Heart left ventricle (tissue), 13 donors: Measurements from ENCODE around the gene DMAC2.

ENCODE experiments used
- POLR2A ChIP-seq, 2 donors: fragments of 450-650 bp; IDR thresholded peaks; one replicate each; pipeline ENCODE4 v1.6.1; 2017; ENCODE audit warnings: antibody characterized with exemption in 2 of 2, mild to moderate bottlenecking in 2 of 2, moderate library complexity in 2 of 2
- TF ChIP-seq, protein P1 (sequence below), 12 donors: fragments of 200-600 bp; sonication (generic) in 4 of 12; IDR thresholded peaks; one replicate each; pipeline versions ENCODE4 v1.5.0 to v1.8.0; 2018 to 2022; ENCODE audit warnings: antibody characterized with exemption in 12 of 12, mild to moderate bottlenecking in 5 of 12
- donor health status: ischemic (EF 13 %, LVEDD 7.1; RV severe dilation, severe dysfunction).
- donor health status: DM: no; HTN: yes; CAD: no.
- donor health status: DM: no; HTN: no; CAD: no.
- donor health status: ischemic (EF 25% LVEDD 6.9; RV normal size, moderate dysfunction).
- donor health status: ischemic (EF 25% LVEDD 5.7; RV mildly dilated, moderate dysfunction).
- donor health status: ischemic (EF 35%, LVEDD 5.7; RV mildly dilated, moderate dysfunction).
- donor health status: nonischemic (EF 11% LVEDD 7.7; RV severe dilation, severe dysfunction).
- donor health status: DM: yes; HTN: yes; CAD: no.
- donor health status: PGD.
- donor health status: ischemic (EF 29% LVEDD 5.4; RV normal size, mild dysfunction).
- donor health status: nonischemic (EF 23%, LVEDD 6.1; RV moderate dilation, normal function).

DNA sequence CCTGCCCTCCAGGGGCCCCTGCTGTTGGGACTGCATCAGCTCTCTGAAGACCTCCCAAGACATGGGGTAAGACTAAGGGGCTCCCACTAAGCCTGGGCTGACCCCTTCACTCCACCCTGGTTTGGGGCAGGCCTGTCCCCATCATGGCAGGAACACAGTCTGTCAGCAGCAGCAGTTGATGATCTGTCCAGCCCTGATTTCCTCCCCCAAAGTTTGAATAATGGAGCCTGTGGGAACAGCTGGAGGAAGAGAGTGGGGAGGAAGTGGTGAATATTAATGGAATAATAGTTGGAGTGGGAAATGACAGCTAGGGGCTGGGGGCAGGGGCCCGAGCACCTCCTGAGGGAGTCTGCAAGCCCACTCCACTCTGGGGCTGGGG, 11.2 kb downstream of the DMAC2 start:
- no peak for TF ChIP-seq POLR2A (IDR thresholded peaks at IDR 0.05)
- TF ChIP-seq, protein P1, sequence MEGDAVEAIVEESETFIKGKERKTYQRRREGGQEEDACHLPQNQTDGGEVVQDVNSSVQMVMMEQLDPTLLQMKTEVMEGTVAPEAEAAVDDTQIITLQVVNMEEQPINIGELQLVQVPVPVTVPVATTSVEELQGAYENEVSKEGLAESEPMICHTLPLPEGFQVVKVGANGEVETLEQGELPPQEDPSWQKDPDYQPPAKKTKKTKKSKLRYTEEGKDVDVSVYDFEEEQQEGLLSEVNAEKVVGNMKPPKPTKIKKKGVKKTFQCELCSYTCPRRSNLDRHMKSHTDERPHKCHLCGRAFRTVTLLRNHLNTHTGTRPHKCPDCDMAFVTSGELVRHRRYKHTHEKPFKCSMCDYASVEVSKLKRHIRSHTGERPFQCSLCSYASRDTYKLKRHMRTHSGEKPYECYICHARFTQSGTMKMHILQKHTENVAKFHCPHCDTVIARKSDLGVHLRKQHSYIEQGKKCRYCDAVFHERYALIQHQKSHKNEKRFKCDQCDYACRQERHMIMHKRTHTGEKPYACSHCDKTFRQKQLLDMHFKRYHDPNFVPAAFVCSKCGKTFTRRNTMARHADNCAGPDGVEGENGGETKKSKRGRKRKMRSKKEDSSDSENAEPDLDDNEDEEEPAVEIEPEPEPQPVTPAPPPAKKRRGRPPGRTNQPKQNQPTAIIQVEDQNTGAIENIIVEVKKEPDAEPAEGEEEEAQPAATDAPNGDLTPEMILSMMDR (IDR thresholded peaks at IDR 0.05): peak in 1 of 12 donors; percentile 2
